ENCODE measurements around the gene PIK3R6. TPM values are rescaled to one million over a fixed set of nuclear protein-coding genes. Genes with fewer than 3 reads are reported as not detected.
"Not testable (repeated sequence)": the region's sequence is repeated elsewhere in the genome, so short reads cannot be mapped to it uniquely, and the experiment has no call there.

PIK3R6 gene
- polyA plus RNA-seq, 5 donors: 1.6 to 2.7 (median 2.1) TPM

GRCh38 chr17:8828517-8828875, 39.0 kb downstream of the PIK3R6 start:
- DNase-seq: no peak

GRCh38 chr17:8826808-8827435, 40.6 kb downstream of the PIK3R6 start:
- DNase-seq: no peak

GRCh38 chr17:8825802-8826201, 41.7 kb downstream of the PIK3R6 start:
- no peak for DNase-seq

GRCh38 chr17:8823279-8823678, 44.2 kb downstream of the PIK3R6 start:
- DNase-seq: no peak

GRCh38 chr17:8822401-8823035, 45.0 kb downstream of the PIK3R6 start:
- DNase-seq: no peak

DNA sequence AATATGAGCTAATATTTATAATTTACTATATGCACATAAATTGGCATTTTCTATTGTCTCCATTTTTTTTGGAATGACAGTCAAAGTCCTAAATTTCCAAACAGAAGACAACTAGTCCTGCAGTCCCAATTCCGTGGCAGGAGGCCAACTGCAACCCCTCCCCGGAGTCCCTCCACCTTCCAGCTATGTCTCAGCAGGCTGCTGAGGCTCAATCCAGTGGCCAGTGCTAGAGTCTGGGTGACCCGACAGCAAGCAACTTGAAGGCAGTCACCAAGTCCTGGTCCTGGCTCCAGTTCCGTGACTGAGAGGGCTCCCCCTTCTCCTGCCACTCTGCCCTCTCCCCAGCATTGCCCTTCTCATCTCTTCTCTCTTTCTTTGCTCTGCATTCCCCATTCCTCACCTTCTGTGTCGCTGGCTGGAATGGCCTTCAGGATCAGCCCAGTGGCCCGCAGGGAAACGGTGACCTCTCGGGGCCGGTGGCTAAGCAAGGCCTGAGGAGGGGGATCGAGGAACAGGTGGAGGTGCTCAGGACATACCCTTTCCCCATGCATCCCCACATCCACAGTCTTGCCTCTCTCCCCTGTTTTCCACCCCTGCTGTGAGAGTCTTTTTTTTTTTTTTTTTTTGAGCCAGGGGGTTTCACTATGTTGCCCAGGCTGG, 45.9 kb downstream of the PIK3R6 start:
- no peak for DNase-seq

DNA sequence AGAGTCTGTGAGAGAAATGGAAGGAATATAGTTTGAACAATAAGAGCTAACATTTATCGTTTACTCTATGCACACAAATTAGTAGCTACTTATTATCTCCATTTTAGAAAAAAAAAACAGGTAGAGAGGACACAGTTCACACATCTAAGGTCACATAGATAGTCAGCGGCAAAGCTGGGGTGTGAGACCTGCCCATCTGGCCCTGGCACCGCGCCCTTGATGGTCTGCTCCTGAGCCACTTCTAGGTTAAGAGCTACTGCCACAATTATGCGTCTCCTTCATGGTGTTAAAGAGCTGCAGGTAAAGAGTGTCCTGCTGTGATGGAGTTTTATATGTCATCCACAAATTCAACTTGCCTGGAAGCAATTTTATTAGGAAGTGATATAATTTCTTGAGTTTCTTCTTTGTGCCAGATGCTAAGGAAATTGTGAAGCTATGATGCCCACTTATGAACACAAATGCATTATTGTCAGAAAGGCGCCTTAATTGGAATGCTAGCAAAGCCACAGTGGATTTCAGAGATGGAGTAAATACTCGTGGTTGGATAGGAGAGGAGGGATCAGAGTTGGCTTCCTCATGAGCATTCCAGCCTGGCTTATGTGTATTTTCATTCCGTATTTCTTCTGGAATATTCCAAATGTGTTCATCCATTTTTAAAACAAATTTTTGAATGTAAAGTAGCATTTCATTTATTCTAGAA, 47.0 kb downstream of the PIK3R6 start:
- no peak for DNase-seq

- no peak for DNase-seq
Observed at GRCh38 chr17:8818654-8819330, 48.7 kb downstream of the PIK3R6 start.

DNA sequence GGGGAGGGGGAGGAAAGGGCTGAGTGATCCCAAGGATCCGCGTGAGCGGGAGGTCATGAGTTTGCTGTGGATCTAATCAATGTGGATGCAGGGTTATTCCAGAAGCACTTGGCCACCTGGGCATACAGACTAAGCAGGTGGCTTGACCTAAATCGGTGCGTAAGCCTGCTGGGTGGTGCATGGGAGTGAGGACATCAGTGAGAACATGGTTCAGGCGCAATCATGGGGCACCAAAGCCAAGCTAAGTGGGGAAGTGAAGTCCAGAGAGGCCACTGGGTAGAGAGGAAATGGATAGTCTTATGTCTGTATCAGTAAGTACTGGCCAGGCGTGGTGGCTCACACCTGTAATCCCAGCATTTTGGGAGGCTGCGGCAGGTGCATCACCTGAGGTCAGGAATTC, 49.4 kb downstream of the PIK3R6 start:
- DNase-seq: no peak

GRCh38 chr17:8806926-8807550, 60.4 kb downstream of the PIK3R6 start:
- no peak for DNase-seq

- no peak for DNase-seq
Observed at GRCh38 chr17:8806253-8806925, 61.1 kb downstream of the PIK3R6 start.

DNA sequence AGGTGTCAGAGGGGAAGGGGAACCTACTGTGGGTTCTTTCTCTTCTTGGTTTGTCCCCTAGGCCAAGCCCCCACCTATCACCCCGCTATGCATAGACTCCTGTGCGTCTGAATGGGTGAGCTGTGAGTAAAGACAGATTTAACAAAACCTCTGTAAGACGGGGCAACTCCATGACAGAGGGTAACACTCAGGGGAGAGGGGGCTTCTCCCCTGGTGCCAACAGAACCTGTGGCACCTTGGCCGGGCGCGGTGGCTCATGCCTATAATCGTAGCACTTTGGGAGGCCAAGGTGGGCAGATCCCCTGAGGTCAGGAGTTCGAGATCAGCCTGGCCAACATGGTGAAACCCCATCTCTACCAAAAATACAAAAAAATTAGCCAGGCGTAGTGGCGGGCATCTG, 62.1 kb downstream of the PIK3R6 start:
- DNase-seq: not testable (repeated sequence)

- DNase-seq: no peak
Observed at GRCh38 chr17:8803531-8804420, 63.7 kb downstream of the PIK3R6 start.

GRCh38 chr17:8801135-8801840, 66.2 kb downstream of the PIK3R6 start:
- DNase-seq: no peak

GRCh38 chr17:8800656-8801055, 66.8 kb downstream of the PIK3R6 start:
- DNase-seq: no peak

- DNase-seq: no peak
Observed at GRCh38 chr17:8799570-8800212, 67.8 kb downstream of the PIK3R6 start.

DNA sequence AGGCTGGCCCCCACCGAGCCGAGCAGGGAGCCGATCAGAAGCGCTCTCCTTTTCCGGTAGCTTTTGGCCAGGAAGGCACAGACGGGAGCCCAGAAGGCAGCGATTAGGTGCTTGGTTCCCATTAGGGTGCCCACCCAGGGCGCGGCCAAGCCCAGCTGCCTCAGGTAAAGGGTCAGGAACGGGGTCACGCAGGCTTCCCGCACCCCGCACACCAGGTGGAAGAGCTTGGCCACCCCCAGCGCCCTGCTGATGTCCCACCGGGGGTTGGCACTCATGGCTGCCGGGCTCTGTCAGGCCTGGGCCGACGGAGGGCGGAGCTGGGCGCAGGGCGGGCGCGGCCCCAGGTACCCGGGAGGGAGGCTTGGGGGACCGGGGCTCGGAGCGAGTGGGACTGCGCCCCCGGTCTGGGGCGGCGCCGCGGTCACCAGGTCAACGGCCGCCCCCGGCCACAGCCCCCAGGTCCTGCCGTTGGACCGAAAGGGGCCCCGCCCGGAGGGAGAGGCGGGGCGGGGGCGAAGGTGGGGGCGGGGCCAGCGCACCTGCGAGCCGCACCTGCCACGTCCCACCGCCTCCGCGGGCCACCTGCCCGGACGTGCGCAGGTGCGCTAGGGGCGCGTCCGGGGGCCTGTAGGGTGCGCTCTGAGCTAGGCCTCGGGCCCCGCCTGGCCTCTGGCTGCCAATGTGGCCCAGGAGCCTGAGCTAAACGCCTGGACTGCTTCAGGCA, 68.5 kb downstream of the PIK3R6 start, which contains the start of gene MFSD6L:
Gene MFSD6L, minus strand, starts transcription at position 520 of the 724 bp plus-strand sequence. Its CDS starts 245 bp downstream, at position 275.
- DNase-seq: peak in 1 of 2 donors; percentile 24

Data from right lung (tissue), 5 donors.